ENCODE results near the gene TMEM59L. TPM values are rescaled to one million over a fixed set of nuclear protein-coding genes. Genes with fewer than 3 reads are reported as not detected.

The TMEM59L gene
- total RNA-seq, 1 donor from 2014 or later, result 5.6 TPM

- Histone ChIP-seq H3K9ac (ENCODE audit: low read length) (peak overlapping the region; percentile 55), H3K4me2 (ENCODE audit: low read length) (peak overlapping the region; percentile 20), H4K20me1 (ENCODE audit: insufficient read depth, low read length) (peaks cover 7% of the 10 kb centered on the region), H3K36me3 (ENCODE audit: insufficient read depth, low read length) (no peaks in the 10 kb centered on the region), H3K79me2 (ENCODE audit: insufficient read depth, low read length) (no peaks in the 10 kb centered on the region), H3K27me3 (ENCODE audit: insufficient read depth, low read length) (no peaks in the 10 kb centered on the region), H3K9me3 (ENCODE audit: insufficient read depth, low read depth, low read length) (no peaks in the 10 kb centered on the region), H3K27ac (ENCODE audit: low read depth, low read length) (no peak overlapping the region), H3K4me3 (ENCODE audit: insufficient read depth, low read depth, low read length) (no peak overlapping the region), H3K4me1 (ENCODE audit: insufficient read depth, low read length) (peaks cover 41% of the 10 kb centered on the region), H2AFZ (ENCODE audit: low read depth, low read length) (no peak overlapping the region)
- no peak overlapping the region for H3K4me3 Mint-ChIP-seq (ENCODE audit: unreplicated experiment)
- H3K36me3 Mint-ChIP-seq (ENCODE audit: low read depth, unreplicated experiment), result no peaks in the 10 kb centered on the region
- FAIRE-seq (no peak), DNase-seq (ENCODE audit: low read depth) (no peak)
- TF ChIP-seq, protein P1, sequence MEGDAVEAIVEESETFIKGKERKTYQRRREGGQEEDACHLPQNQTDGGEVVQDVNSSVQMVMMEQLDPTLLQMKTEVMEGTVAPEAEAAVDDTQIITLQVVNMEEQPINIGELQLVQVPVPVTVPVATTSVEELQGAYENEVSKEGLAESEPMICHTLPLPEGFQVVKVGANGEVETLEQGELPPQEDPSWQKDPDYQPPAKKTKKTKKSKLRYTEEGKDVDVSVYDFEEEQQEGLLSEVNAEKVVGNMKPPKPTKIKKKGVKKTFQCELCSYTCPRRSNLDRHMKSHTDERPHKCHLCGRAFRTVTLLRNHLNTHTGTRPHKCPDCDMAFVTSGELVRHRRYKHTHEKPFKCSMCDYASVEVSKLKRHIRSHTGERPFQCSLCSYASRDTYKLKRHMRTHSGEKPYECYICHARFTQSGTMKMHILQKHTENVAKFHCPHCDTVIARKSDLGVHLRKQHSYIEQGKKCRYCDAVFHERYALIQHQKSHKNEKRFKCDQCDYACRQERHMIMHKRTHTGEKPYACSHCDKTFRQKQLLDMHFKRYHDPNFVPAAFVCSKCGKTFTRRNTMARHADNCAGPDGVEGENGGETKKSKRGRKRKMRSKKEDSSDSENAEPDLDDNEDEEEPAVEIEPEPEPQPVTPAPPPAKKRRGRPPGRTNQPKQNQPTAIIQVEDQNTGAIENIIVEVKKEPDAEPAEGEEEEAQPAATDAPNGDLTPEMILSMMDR (IDR thresholded peaks at IDR 0.05; ENCODE audit: insufficient read depth, low read depth, low read length), result no peak
- TF ChIP-seq EZH2 (IDR thresholded peaks at IDR 0.05; ENCODE audit: insufficient read depth, low read length), result no peak
- peak overlapping the region; percentile 59 for H3K27ac Mint-ChIP-seq (ENCODE audit: unreplicated experiment)
- H3K27me3 Mint-ChIP-seq (ENCODE audit: low read depth, unreplicated experiment), result peaks cover 2% of the 10 kb centered on the region
- H3K4me1 Mint-ChIP-seq (ENCODE audit: low read depth, unreplicated experiment), result peaks cover 34% of the 10 kb centered on the region
- H3K9me3 Mint-ChIP-seq (ENCODE audit: unreplicated experiment), result no peaks in the 10 kb centered on the region
Observed at GRCh38 chr19:18658366-18658855, 45.7 kb downstream of the TMEM59L start.

GRCh38 chr19:18659281-18660050 lies 46.8 kb downstream of the TMEM59L start:
- Histone ChIP-seq H3K4me3 (ENCODE audit: insufficient read depth, low read depth, low read length) (no peak overlapping the region), H3K27ac (ENCODE audit: low read depth, low read length) (peak overlapping the region; percentile 65), H3K9ac (ENCODE audit: low read length) (peak overlapping the region; percentile 55), H4K20me1 (ENCODE audit: insufficient read depth, low read length) (peaks cover 7% of the 10 kb centered on the region), H2AFZ (ENCODE audit: low read depth, low read length) (no peak overlapping the region), H3K79me2 (ENCODE audit: insufficient read depth, low read length) (no peaks in the 10 kb centered on the region), H3K36me3 (ENCODE audit: insufficient read depth, low read length) (no peaks in the 10 kb centered on the region), H3K4me2 (ENCODE audit: low read length) (peak overlapping the region; percentile 80), H3K9me3 (ENCODE audit: insufficient read depth, low read depth, low read length) (no peaks in the 10 kb centered on the region), H3K27me3 (ENCODE audit: insufficient read depth, low read length) (no peaks in the 10 kb centered on the region), H3K4me1 (ENCODE audit: insufficient read depth, low read length) (peaks cover 42% of the 10 kb centered on the region)
- no peaks in the 10 kb centered on the region for H3K36me3 Mint-ChIP-seq (ENCODE audit: low read depth, unreplicated experiment)
- no peak for FAIRE-seq
- peak overlapping the region; percentile 59 for H3K27ac Mint-ChIP-seq (ENCODE audit: unreplicated experiment)
- peaks cover 2% of the 10 kb centered on the region for H3K27me3 Mint-ChIP-seq (ENCODE audit: low read depth, unreplicated experiment)
- peak; percentile 42 for DNase-seq (ENCODE audit: low read depth)
- TF ChIP-seq, protein P1 (IDR thresholded peaks at IDR 0.05; ENCODE audit: insufficient read depth, low read depth, low read length), result no peak
- TF ChIP-seq EZH2 (IDR thresholded peaks at IDR 0.05; ENCODE audit: insufficient read depth, low read length), result no peak
- H3K4me3 Mint-ChIP-seq (ENCODE audit: unreplicated experiment), result peak overlapping the region; percentile 22
- peaks cover 42% of the 10 kb centered on the region for H3K4me1 Mint-ChIP-seq (ENCODE audit: low read depth, unreplicated experiment)
- H3K9me3 Mint-ChIP-seq (ENCODE audit: unreplicated experiment), result no peaks in the 10 kb centered on the region
